ENCODE results near the gene PAM. TPM values are rescaled to one million over a fixed set of nuclear protein-coding genes. Genes with fewer than 3 reads are reported as not detected.
A peak's percentile ranks its signal among the peaks of the same experiment; 100 is the strongest.

PAM gene
- total RNA-seq, 1 experiment from 2014 or later = 190 TPM

GRCh38 chr5:102971676-102972293 lies 216.7 kb downstream of the PAM start:
- H3K9me3 ChIP-seq (ENCODE audit: low read depth, low read length, poor library complexity, severe bottlenecking) = no peaks in the 10 kb centered on the region
- no TSS peak for BruUV-seq (replicated peaks)
- H3K27ac ChIP-seq (ENCODE audit: low read depth, low read length, poor library complexity, severe bottlenecking) = no peak overlapping the region
- CTCF ChIA-PET = no interaction called here
- TF ChIP-seq CTCF (conservative IDR thresholded peaks at IDR 0.05; ENCODE audit: low read depth, low read length) (peak; percentile 70), EZH2 (IDR thresholded peaks at IDR 0.05; ENCODE audit: borderline replicate concordance, low read depth, low read length, poor library complexity, severe bottlenecking) (no peak)
- DNase-seq (ENCODE audit: low spot score) = peak; percentile 68
- no peaks in the 10 kb centered on the region for H3K27me3 ChIP-seq (replicated peaks; ENCODE audit: insufficient read depth, low read depth, low read length, poor library complexity)
- no peak overlapping the region for H3K4me3 ChIP-seq (ENCODE audit: low read depth, low read length, poor library complexity, severe bottlenecking)
- intact Hi-C loops (cut with micrococcal nuclease; ENCODE audit: unreplicated experiment) = loop anchor here (2.0 to 5.0 kb wide), 4 partner anchors 174 to 389 kb away; no protein-coding TSS in a partner anchor
- H3K36me3 ChIP-seq (ENCODE audit: insufficient read depth, low read length, poor library complexity, severe bottlenecking) = peaks cover 3% of the 10 kb centered on the region
- POLR2A ChIA-PET (ENCODE audit: low non-redundant PET) = no interaction called here
- peaks cover 42% of the 10 kb centered on the region for H3K4me1 ChIP-seq (ENCODE audit: insufficient read depth, low read length, poor library complexity, severe bottlenecking)

GRCh38 chr5:102974177-102974576 lies 219.1 kb downstream of the PAM start:
- Histone ChIP-seq H3K9me3 (ENCODE audit: low read depth, low read length, poor library complexity, severe bottlenecking) (no peaks in the 10 kb centered on the region), H3K27me3 (replicated peaks; ENCODE audit: insufficient read depth, low read depth, low read length, poor library complexity) (no peaks in the 10 kb centered on the region), H3K27ac (ENCODE audit: low read depth, low read length, poor library complexity, severe bottlenecking) (peak overlapping the region; percentile 73), H3K4me3 (ENCODE audit: low read depth, low read length, poor library complexity, severe bottlenecking) (no peak overlapping the region), H3K36me3 (ENCODE audit: insufficient read depth, low read length, poor library complexity, severe bottlenecking) (no peaks in the 10 kb centered on the region), H3K4me1 (ENCODE audit: insufficient read depth, low read length, poor library complexity, severe bottlenecking) (peaks cover 42% of the 10 kb centered on the region)
- no TSS peak for BruUV-seq (replicated peaks)
- DNase-seq (ENCODE audit: low spot score) = no peak
- CTCF ChIA-PET = no interaction called here
- POLR2A ChIA-PET (ENCODE audit: low non-redundant PET) = no interaction called here
- intact Hi-C loops (cut with micrococcal nuclease; ENCODE audit: unreplicated experiment) = loop anchor here (5.0 kb wide), 2 partner anchors 177 to 292 kb away; no protein-coding TSS in a partner anchor
- no peak for TF ChIP-seq CTCF (conservative IDR thresholded peaks at IDR 0.05; ENCODE audit: low read depth, low read length)
- TF ChIP-seq EZH2 (IDR thresholded peaks at IDR 0.05; ENCODE audit: borderline replicate concordance, low read depth, low read length, poor library complexity, severe bottlenecking) = no peak

- CTCF ChIA-PET = interaction anchor here (1.2 kb wide), 1 partner anchor 195 kb away, joined by 3 read pairs; no protein-coding TSS in a partner anchor
- Histone ChIP-seq H3K4me3 (ENCODE audit: low read depth, low read length, poor library complexity, severe bottlenecking) (no peak overlapping the region), H3K27me3 (replicated peaks; ENCODE audit: insufficient read depth, low read depth, low read length, poor library complexity) (no peaks in the 10 kb centered on the region), H3K27ac (ENCODE audit: low read depth, low read length, poor library complexity, severe bottlenecking) (peak overlapping the region; percentile 73), H3K4me1 (ENCODE audit: insufficient read depth, low read length, poor library complexity, severe bottlenecking) (peaks cover 42% of the 10 kb centered on the region), H3K36me3 (ENCODE audit: insufficient read depth, low read length, poor library complexity, severe bottlenecking) (no peaks in the 10 kb centered on the region), H3K9me3 (ENCODE audit: low read depth, low read length, poor library complexity, severe bottlenecking) (no peaks in the 10 kb centered on the region)
- DNase-seq (ENCODE audit: low spot score) = peak; percentile 89
- no TSS peak for BruUV-seq (replicated peaks)
- POLR2A ChIA-PET (ENCODE audit: low non-redundant PET) = no interaction called here
- intact Hi-C loops (cut with micrococcal nuclease; ENCODE audit: unreplicated experiment) = no loop called here
- TF ChIP-seq EZH2 (IDR thresholded peaks at IDR 0.05; ENCODE audit: borderline replicate concordance, low read depth, low read length, poor library complexity, severe bottlenecking) (no peak), CTCF (conservative IDR thresholded peaks at IDR 0.05; ENCODE audit: low read depth, low read length) (no peak)
Observed at GRCh38 chr5:102975045-102975444, 219.9 kb downstream of the PAM start.

Data from A673 (cell line).